ENCODE results near the gene PGC. TPM values are rescaled to one million over a fixed set of nuclear protein-coding genes. Genes with fewer than 3 reads are reported as not detected.

The PGC gene
- total RNA-seq, 1 donor from 2014 or later, result not detected

GRCh38 chr6:41687501-41688175, 59.6 kb downstream of the PGC start:
- TF ChIP-seq CTCF (IDR thresholded peaks at IDR 0.05; ENCODE audit: insufficient read depth, low read length, poor library complexity, severe bottlenecking), result no peak
- DNase-seq (ENCODE audit: low read depth), result no peak

More at GRCh38 chr6:41687501-41688175, 59.6 kb downstream of the PGC start:
- no peak overlapping the region for H3K4me3 ChIP-seq (ENCODE audit: low read depth, low read length)
- H3K36me3 ChIP-seq (ENCODE audit: control insufficient read depth, insufficient read depth, low read length), result no peaks in the 10 kb centered on the region
- H3K27me3 ChIP-seq (ENCODE audit: control insufficient read depth, insufficient read depth, low read length), result no peaks in the 10 kb centered on the region

Other genes starting within 250 kb of the PGC start
- 22.4 and 30.3 TPM in 2 replicates for gene FOXP4, start 201.0 kb downstream of the PGC start, total RNA-seq
- 84.6 and 99.6 TPM in 2 replicates for gene MDFI, start 108.9 kb downstream of the PGC start, total RNA-seq
- gene TFEB, start 11.8 kb downstream of the PGC start, total RNA-seq, result 3.8 and 5.1 TPM in 2 replicates
- gene FRS3, start 32.5 kb upstream of the PGC start, total RNA-seq, result 2.1 and 4.0 TPM in 2 replicates
- gene PRICKLE4, start 33.4 kb upstream of the PGC start, total RNA-seq, result not detected in 2 replicates
- gene TOMM6, start 40.3 kb upstream of the PGC start, total RNA-seq, result 125 and 143 TPM in 2 replicates
- gene USP49, start 148.0 kb upstream of the PGC start, total RNA-seq, result 1.8 and 2.4 TPM in 2 replicates
- gene MED20, start 173.7 kb upstream of the PGC start, total RNA-seq, result 21.5 and 25.0 TPM in 2 replicates
- gene BYSL, start 174.1 kb upstream of the PGC start, total RNA-seq, result 16.9 and 22.9 TPM in 2 replicates
- 23.9 and 29.2 TPM in 2 replicates for gene CCND3, start 194.4 kb upstream of the PGC start, total RNA-seq

Measured in kidney epithelial cell (primary cell).